C4-2B (cell line): Measurements from ENCODE around the gene TMPRSS13.

Source experiments
- CTCF ChIP-seq: fragments of 450-650 bp; conservative IDR thresholded peaks from 2 replicates; pipeline ENCODE4 v1.5.1; 2017; ENCODE audit warnings: mild to moderate bottlenecking
- ZFX ChIP-seq: fragments of 450-650 bp; IDR thresholded peaks from 2 replicates; pipeline ENCODE4 v1.6.1; 2017

GRCh38 chr11:117961896-117962295, 32.7 kb upstream of the TMPRSS13 start:
- no peak for TF ChIP-seq CTCF
- no peak for TF ChIP-seq ZFX
